ENCODE results near the gene GALNT16.
A peak's percentile ranks its signal among the peaks of the same experiment; 100 is the strongest.

GALNT16 gene

DNA sequence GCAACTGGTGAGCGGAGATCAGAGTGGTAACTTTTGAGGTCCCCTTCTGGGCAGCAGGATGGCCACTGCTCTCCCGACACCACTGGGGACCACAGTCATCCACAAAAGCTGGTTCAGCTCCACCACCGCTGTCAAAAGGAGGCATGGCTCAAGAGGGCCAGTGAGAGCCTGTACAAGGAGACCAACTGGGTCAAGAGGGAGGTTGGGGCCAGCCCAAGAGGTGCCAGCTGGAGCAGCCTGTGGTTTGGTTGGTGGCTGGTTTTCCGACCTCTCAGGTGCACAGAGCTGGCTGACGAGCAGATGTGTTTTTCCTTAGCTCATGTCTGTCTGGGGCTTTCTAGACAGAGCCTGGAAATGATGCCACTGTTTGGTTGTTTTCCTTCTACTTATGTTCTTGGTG lies 78.0 kb downstream of the GALNT16 start:
- DNase-seq (ENCODE audit: low spot score) = no peak

DNA sequence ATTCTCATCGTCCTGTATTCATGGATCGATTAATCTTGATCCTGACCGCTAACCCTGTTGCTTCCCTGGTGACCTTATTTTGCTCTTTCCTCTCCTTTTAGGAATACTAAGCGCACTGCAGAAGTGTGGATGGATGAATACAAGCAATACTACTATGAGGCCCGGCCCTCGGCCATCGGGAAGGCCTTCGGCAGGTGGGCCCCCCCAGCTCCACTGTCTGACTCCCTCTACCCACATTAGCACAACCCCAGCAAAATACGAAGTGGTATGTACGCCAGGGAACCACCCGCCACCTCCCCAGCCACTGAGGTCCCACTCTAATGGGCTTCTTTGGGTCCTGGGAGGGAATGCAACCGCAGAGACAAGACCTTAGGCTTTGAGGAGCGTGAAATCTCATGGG lies 79.5 kb downstream of the GALNT16 start:
- DNase-seq (ENCODE audit: low spot score) = no peak

GRCh38 chr14:69342928-69343525 lies 83.1 kb downstream of the GALNT16 start:
- peak; percentile 60 for DNase-seq (ENCODE audit: low spot score)

DNA sequence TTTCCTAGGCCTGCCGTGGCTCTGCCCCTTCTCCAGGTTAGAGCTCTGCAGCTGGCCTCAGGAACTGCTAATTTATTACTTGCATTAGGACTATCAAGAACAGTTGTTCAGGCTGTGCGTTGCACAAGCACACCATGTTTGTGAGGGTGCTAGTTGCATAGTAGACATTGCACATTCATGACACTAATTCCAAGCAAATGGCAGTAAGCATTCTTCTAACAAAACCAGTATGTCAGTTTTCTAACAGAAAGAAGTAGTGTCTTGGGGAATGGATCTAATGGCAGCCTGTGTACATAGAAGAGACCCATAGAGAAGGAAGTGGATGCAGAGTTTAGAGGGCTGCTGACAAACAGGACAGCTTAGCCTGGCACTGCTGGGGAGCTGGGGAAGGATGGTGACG lies 84.2 kb downstream of the GALNT16 start:
- DNase-seq (ENCODE audit: low spot score) = no peak

- DNase-seq (ENCODE audit: low spot score) = peak; percentile 31
These were observed 85.4 kb downstream of the GALNT16 start for GRCh38 chr14:69345402-69345801.

DNA sequence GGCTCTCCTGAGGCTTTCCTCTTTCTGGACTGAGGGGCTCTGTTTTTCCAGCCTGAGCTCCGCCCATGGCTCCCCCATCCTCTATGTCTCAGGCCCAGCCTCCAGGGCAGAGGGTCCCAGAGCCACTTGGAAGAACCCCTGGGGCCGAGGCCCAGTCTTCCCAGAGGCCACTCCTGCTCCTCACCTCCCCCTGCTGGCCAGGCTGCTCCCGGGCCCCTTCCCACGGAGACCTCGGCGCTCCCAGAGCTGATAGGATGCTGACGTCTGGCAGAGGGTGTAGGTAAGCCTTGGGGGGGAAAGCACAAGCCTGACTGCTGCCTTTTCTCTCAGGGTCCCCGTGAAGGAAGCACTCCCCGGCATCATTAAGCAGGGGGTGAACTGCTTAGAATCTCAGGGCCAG lies 86.8 kb downstream of the GALNT16 start:
- DNase-seq (ENCODE audit: low spot score) = peak; percentile 6

GRCh38 chr14:69349091-69349777 lies 89.3 kb downstream of the GALNT16 start:
- no peak for DNase-seq (ENCODE audit: low spot score)

DNA sequence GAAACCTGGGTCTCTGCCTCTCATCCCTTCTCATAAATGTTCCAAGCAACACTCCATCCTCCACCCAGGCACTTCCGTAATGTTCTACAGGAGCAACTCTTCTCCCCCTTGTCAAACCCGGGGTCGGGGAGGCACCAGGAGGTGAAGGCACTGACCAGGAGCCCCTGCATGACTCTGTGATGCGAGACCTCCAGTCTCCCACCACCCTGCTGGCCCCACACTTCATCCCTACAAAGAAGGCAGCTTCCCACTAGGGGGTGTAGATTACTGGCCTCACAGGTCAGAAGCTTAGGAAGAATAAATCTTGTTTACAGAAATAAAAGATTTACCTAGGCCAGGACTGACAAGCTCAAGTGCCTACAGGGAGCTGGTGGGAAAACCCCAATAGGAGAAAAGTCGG lies 90.9 kb downstream of the GALNT16 start:
- DNase-seq (ENCODE audit: low spot score) = no peak

DNA sequence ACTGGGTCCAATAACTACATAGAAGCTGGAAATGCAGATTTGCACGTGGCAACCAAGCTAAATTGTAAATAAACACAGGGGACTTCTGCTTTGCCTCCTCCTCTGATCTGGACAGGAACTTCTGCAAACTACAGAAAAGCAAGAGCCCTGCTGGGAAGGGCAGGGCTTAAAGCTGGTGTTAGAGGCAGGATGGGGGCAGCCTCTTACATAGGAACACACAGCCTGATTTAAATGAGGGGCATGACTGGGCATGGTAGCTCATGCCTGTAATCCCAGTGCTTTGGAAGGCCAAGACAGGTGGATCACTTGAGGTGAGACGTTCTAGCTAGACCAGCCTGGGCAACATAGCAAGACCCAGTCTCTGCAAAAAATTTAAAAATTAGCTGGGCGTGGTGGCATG lies 91.4 kb downstream of the GALNT16 start:
- no peak for DNase-seq (ENCODE audit: low spot score)

- no peak for DNase-seq (ENCODE audit: low spot score)
These were observed 92.0 kb downstream of the GALNT16 start for GRCh38 chr14:69351911-69352310.

DNA sequence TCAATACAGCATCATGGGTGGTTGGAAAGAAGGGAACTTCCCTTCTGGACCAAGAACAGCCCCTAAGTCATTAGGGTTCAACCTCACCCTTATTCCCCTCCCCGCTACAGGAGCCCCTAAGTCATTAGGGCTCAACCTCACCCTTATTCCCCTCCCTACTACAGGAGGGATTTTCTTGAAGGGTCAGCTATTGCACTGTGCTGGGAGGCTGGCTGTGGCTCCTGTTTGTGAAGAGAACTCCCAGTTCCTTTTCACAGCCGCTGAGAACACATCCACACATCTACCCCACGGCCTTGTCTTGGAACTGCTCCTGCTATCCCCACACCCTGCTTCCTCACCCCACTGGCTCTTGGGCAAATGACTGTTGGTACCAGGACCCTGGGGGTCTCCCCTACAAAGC lies 93.2 kb downstream of the GALNT16 start:
- no peak for DNase-seq (ENCODE audit: low spot score)

- peak; percentile 69 for DNase-seq (ENCODE audit: low spot score)
These were observed 94.6 kb downstream of the GALNT16 start for GRCh38 chr14:69354383-69355153.

DNA sequence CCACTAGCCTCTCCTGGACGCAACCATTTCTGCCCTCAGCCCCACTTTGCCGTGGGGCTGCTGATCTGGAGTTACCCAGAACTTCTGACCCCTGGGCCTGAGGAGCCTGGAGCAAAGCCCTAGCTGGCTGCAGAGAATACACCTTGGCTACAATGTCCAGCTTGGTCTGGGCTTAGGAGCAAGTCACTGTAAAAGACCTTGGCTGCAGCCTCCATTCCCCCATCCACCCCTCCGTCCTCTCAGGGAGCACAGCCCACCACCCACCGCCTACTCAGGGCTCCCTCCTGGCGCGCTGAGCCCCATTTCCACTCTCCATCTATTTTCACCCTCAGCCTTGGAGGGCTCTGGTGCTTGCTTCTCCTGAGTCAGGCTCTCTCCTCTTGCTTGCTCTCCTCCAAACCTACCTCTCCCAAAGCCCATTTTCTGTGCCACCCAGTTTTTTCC lies 95.2 kb downstream of the GALNT16 start:
- no peak for DNase-seq (ENCODE audit: low spot score)

- peak; percentile 70 for DNase-seq (ENCODE audit: low spot score)
These were observed 95.8 kb downstream of the GALNT16 start for GRCh38 chr14:69355607-69356281.

- no peak for DNase-seq (ENCODE audit: low spot score)
These were observed 97.1 kb downstream of the GALNT16 start for GRCh38 chr14:69356903-69357543.

GRCh38 chr14:69357544-69358200 lies 97.7 kb downstream of the GALNT16 start:
- no peak for DNase-seq (ENCODE audit: low spot score)

GRCh38 chr14:69358233-69358963 lies 98.4 kb downstream of the GALNT16 start:
- peak; percentile 7 for DNase-seq (ENCODE audit: low spot score)

- DNase-seq (ENCODE audit: low spot score) = no peak
These were observed 99.0 kb downstream of the GALNT16 start for GRCh38 chr14:69358966-69359365.

- DNase-seq (ENCODE audit: low spot score) = no peak
These were observed 100.6 kb downstream of the GALNT16 start for GRCh38 chr14:69360438-69361108.

- peak; percentile 34 for DNase-seq (ENCODE audit: low spot score)
These were observed 103.1 kb downstream of the GALNT16 start for GRCh38 chr14:69363055-69363454.

Data from kidney tubule cell (primary cell).